Left lung (tissue), 10 donors: ENCODE data around the gene SLC38A3. TPM values are rescaled to one million over a fixed set of nuclear protein-coding genes. Genes with fewer than 3 reads are reported as not detected.
"Not testable (repeated sequence)": the region's sequence is repeated elsewhere in the genome, so short reads cannot be mapped to it uniquely, and the experiment has no call there.

Experiments
- ATAC-seq: fragments of 200-7000 bp; cut with Tn5 transposase; one replicate; pipeline ENCODE4 v1.9.1; 2020; ENCODE audit warnings: moderate library complexity
- DNase-seq, 4 donors: peaks; one replicate each; pipeline ENCODE4 v3.0.0-alpha.2; 2013 to 2020
- H3K27ac ChIP-seq, 2 donors: fragments of 200-600 bp; sonication (generic) in 1 of 2; one replicate each; pipeline versions ENCODE4 v1.5.0 to v1.8.0; 2020 to 2021
- H3K27me3 ChIP-seq, 2 donors: fragments of 200-600 bp; sonication (generic) in 1 of 2; one replicate each; pipeline versions ENCODE4 v1.5.0 to v1.8.0; 2020 to 2021
- H3K36me3 ChIP-seq, 2 donors: fragments of 200-600 bp; sonication (generic) in 1 of 2; one replicate each; pipeline versions ENCODE4 v1.5.0 to v1.8.0; 2020 to 2021
- H3K4me1 ChIP-seq, 2 donors: fragments of 200-600 bp; one replicate each; pipeline ENCODE4 v1.8.0; 2021
- H3K4me3 ChIP-seq, 2 donors: fragments of 200-600 bp; sonication (generic) in 1 of 2; one replicate each; pipeline versions ENCODE4 v1.5.0 to v1.8.0; 2020 to 2021; ENCODE audit warnings: mild to moderate bottlenecking in 1 of 2
- H3K9me3 ChIP-seq, 2 donors: fragments of 200-600 bp; sonication (generic) in 1 of 2; one replicate each; pipeline versions ENCODE4 v1.5.0 to v1.8.0; 2020 to 2021
- CTCF ChIP-seq, 2 donors: fragments of 200-600 bp; sonication (generic) in 1 of 2; IDR thresholded peaks; one replicate each; pipeline versions ENCODE4 v1.5.0 to v1.8.0; 2021; ENCODE audit warnings: antibody characterized with exemption in 2 of 2
- intact Hi-C, 2 donors: fragments of 100-400 bp; cut with DNase I; formaldehyde crosslinking; loops; one replicate each; pipeline versions ENCODE4 v1.11.2 to v1.14.2; 2022
- polyA plus RNA-seq, 6 donors: library from polyadenylated mRNA; unstranded; fragments of 120-200 nt; gene quantifications; one replicate each; pipeline ENCODE4 v1.2.1, GENCODE V29; 2013; ENCODE audit not compliant: insufficient read length in 6 of 6
- total RNA-seq, 2 donors: library from RNA; stranded (reverse); fragmentation: NEBNext Ultra II Directional; extraction: Animal tissue kit (Norgen Biotek cat#: 25700); gene quantifications; one replicate each; pipeline ENCODE4 v1.2.1, GENCODE V29; 2021
- donor health status: DM: no; HTN: yes; CAD: no.
- donor health status: DM: no; HTN: no; CAD: no.

SLC38A3 gene
- total and polyA plus RNA-seq, 8 donors, result 0.23 to 10.9 (median 7.8) TPM; not detected in 1

GRCh38 chr3:50241163-50241562, 36.1 kb downstream of the SLC38A3 start:
- peak overlapping the region; percentile 88 to 98 for H3K27ac ChIP-seq
- intact Hi-C loops, result no loop called here
- H3K27me3 ChIP-seq, result no peaks in the 10 kb centered on the region
- no peak for ATAC-seq
- no peaks in the 10 kb centered on the region for H3K9me3 ChIP-seq
- peak overlapping the region in 1 of 2 donors; percentile 26 for H3K4me3 ChIP-seq
- TF ChIP-seq CTCF (IDR thresholded peaks at IDR 0.05), result no peak
- H3K4me1 ChIP-seq, result peaks cover 56 to 81% of the 10 kb centered on the region in 2 donors
- peaks cover 0 to 42% of the 10 kb centered on the region in 2 donors for H3K36me3 ChIP-seq
- DNase-seq, result no peak

GRCh38 chr3:50241713-50242380, 36.8 kb downstream of the SLC38A3 start:
- TF ChIP-seq CTCF (IDR thresholded peaks at IDR 0.05), result no peak
- peak overlapping the region in 1 of 2 donors; percentile 26 for H3K4me3 ChIP-seq
- H3K4me1 ChIP-seq, result peaks cover 63 to 87% of the 10 kb centered on the region in 2 donors
- H3K27ac ChIP-seq, result peak overlapping the region; percentile 88 to 98
- DNase-seq, result no peak
- no peaks in the 10 kb centered on the region for H3K9me3 ChIP-seq
- H3K27me3 ChIP-seq, result no peaks in the 10 kb centered on the region
- intact Hi-C loops, result no loop called here
- ATAC-seq, result no peak
- peaks cover 0 to 42% of the 10 kb centered on the region in 2 donors for H3K36me3 ChIP-seq

- H3K27ac ChIP-seq, result peak overlapping the region; percentile 88 to 98
- peaks cover 0 to 46% of the 10 kb centered on the region in 2 donors for H3K36me3 ChIP-seq
- H3K4me3 ChIP-seq, result peak overlapping the region in 1 of 2 donors; percentile 26
- ATAC-seq, result no peak
- peaks cover 68 to 93% of the 10 kb centered on the region in 2 donors for H3K4me1 ChIP-seq
- no peak for TF ChIP-seq CTCF (IDR thresholded peaks at IDR 0.05)
- intact Hi-C loops, result no loop called here
- DNase-seq, result no peak
- no peaks in the 10 kb centered on the region for H3K9me3 ChIP-seq
- no peaks in the 10 kb centered on the region for H3K27me3 ChIP-seq
Observed at GRCh38 chr3:50242381-50242770, 37.3 kb downstream of the SLC38A3 start.

GRCh38 chr3:50242851-50243542, 37.9 kb downstream of the SLC38A3 start:
- peak; percentile 34 for ATAC-seq
- TF ChIP-seq CTCF (IDR thresholded peaks at IDR 0.05), result peak in 1 of 2 donors; percentile 46
- intact Hi-C loops, result no loop called here
- H3K27me3 ChIP-seq, result no peaks in the 10 kb centered on the region
- peak overlapping the region; percentile 88 to 98 for H3K27ac ChIP-seq
- peak overlapping the region in 1 of 2 donors; percentile 26 for H3K4me3 ChIP-seq
- H3K36me3 ChIP-seq, result peaks cover 0 to 50% of the 10 kb centered on the region in 2 donors
- peak in 2 of 4 donors; percentile 90 to 94 for DNase-seq
- no peaks in the 10 kb centered on the region for H3K9me3 ChIP-seq
- H3K4me1 ChIP-seq, result peaks cover 74 to 99% of the 10 kb centered on the region in 2 donors

- H3K27ac ChIP-seq, result peak overlapping the region; percentile 88 to 98
- intact Hi-C loops, result no loop called here
- H3K27me3 ChIP-seq, result no peaks in the 10 kb centered on the region
- ATAC-seq, result no peak
- H3K4me1 ChIP-seq, result peaks cover 74 to 100% of the 10 kb centered on the region in 2 donors
- H3K36me3 ChIP-seq, result peaks cover 0 to 53% of the 10 kb centered on the region in 2 donors
- TF ChIP-seq CTCF (IDR thresholded peaks at IDR 0.05), result no peak
- H3K9me3 ChIP-seq, result no peaks in the 10 kb centered on the region
- DNase-seq, result no peak
- peak overlapping the region in 1 of 2 donors; percentile 26 for H3K4me3 ChIP-seq
Observed at GRCh38 chr3:50243543-50243895, 38.4 kb downstream of the SLC38A3 start.

GRCh38 chr3:50244813-50245212, 39.7 kb downstream of the SLC38A3 start:
- H3K27me3 ChIP-seq, ATAC-seq, H3K4me3 ChIP-seq, DNase-seq, intact Hi-C loops, H3K9me3 ChIP-seq: not testable (repeated sequence)
- Histone ChIP-seq H3K36me3 (peaks cover 0 to 45% of the 10 kb centered on the region in 2 donors), H3K27ac (peak overlapping the region; percentile 85 to 98), H3K4me1 (peaks cover 78 to 100% of the 10 kb centered on the region in 2 donors)
